ENCODE results near the gene PARP14. TPM values are rescaled to one million over a fixed set of nuclear protein-coding genes. Genes with fewer than 3 reads are reported as not detected.

PARP14 gene
- total RNA-seq = 11.7 TPM
- long read RNA-seq, full-length matches to known transcripts = 1 of 2 reads
- long read RNA-seq, partial matches to known transcripts = 0 of 2 reads
- long read RNA-seq, other reads (novel, unspliced or antisense) = 1 of 2 reads

DNA sequence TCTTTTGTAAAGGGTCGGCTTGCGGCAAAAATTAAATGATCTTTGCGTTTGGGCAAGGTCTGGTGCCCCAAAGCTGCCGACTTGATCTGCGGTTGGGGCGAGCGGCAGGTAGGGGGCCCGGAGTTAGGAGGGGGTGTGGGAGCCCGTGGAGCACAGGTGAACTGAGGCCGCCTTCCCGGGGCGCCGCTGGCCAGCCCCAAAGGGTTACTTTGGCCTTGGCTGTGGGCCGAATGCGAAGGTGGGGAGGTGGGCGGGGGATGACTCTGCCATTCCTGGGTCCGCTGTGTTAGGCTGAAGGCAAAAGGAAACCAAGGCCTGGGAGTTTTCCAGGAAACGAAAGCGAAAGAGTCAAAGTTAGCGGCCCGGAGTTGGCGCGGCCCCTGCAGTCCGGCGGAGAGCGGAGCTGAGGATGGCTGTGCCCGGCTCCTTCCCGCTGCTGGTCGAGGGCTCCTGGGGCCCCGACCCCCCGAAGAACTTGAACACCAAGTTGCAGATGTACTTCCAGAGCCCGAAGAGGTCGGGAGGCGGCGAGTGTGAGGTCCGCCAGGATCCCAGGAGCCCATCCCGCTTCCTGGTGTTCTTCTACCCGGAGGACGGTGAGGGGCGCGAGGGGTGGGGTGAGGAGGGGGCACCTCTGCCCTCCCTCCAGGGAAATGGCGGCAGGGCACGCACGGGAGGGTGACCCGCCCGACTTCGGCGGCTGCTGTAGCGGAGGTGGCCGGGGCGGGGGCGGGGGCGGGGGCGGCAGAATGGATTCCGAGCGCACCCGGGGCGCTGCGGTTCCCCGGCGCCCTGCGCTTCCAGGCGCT is at the start of gene PARP14:
Gene PARP14 (plus strand): TSS at position 365 of the 809 bp plus-strand sequence. CDS start 45 bp downstream, at position 410.
- intact Hi-C loops (cut with micrococcal nuclease) = no loop called here
- Histone ChIP-seq H3K36me3 (peaks cover 4% of the 10 kb centered on the region), H3K27ac (replicated peaks) (peak within 1 kb of the TSS; percentile 92), H3K4me1 (peaks cover 55% of the 10 kb centered on the region), H3K27me3 (ENCODE audit: low read depth) (no peaks in the 10 kb centered on the region), H3K4me3 (peak within 1 kb of the TSS; percentile 80), H3K9me3 (replicated peaks) (peaks cover 4% of the 10 kb centered on the region)
- TF ChIP-seq CTCF (IDR thresholded peaks at IDR 0.05; ENCODE audit: borderline replicate concordance) = peak; percentile 14
- DNase-seq = peak; percentile 66

DNA sequence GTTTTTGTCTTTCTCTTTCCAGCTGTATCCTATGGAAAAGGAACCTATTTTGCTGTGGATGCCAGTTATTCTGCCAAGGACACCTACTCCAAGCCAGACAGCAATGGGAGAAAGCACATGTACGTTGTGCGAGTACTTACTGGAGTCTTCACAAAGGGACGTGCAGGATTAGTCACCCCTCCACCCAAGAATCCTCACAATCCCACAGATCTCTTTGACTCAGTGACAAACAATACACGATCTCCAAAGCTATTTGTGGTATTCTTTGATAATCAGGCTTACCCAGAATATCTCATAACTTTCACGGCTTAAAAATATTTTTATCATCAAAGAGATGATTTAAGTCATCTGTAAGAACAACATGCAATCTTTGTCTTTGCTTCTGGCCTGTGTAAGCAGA is 44.9 kb upstream of the PARP14 start:
- no peak for TF ChIP-seq CTCF (IDR thresholded peaks at IDR 0.05; ENCODE audit: borderline replicate concordance)
- Histone ChIP-seq H3K4me1 (no peaks in the 10 kb centered on the region), H3K36me3 (no peaks in the 10 kb centered on the region), H3K27ac (replicated peaks) (no peak overlapping the region), H3K9me3 (replicated peaks) (no peaks in the 10 kb centered on the region), H3K4me3 (no peak overlapping the region), H3K27me3 (ENCODE audit: low read depth) (no peaks in the 10 kb centered on the region)
- intact Hi-C loops (cut with micrococcal nuclease) = no loop called here
- DNase-seq = no peak

DNA sequence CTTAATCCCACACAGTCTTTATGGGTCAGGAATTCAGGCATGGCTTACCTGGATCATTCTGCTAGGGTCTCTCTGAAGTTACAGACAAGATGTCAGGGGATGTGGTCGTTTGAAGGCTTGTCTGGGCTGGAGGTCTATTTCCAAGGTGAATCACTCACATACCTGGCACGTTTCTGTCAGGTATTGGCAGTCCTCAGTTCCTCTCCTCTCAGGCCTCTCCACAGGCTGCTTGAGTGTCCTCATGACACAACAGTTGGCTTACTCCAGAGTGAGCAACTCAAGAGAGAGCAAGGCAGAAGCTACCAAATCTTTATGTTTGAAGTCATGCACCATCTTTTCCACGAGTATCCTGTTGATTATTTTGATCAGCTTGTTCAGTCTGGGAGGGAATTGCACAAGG is 43.9 kb upstream of the PARP14 start:
- intact Hi-C loops (cut with micrococcal nuclease) = no loop called here
- no peak overlapping the region for H3K27ac ChIP-seq (replicated peaks)
- no peak for TF ChIP-seq CTCF (IDR thresholded peaks at IDR 0.05; ENCODE audit: borderline replicate concordance)
- H3K4me3 ChIP-seq = no peak overlapping the region
- H3K36me3 ChIP-seq = no peaks in the 10 kb centered on the region
- H3K27me3 ChIP-seq (ENCODE audit: low read depth) = peaks cover 1% of the 10 kb centered on the region
- DNase-seq = no peak
- no peaks in the 10 kb centered on the region for H3K4me1 ChIP-seq
- H3K9me3 ChIP-seq (replicated peaks) = no peaks in the 10 kb centered on the region

GRCh38 chr3:122640437-122640999 is 40.1 kb upstream of the PARP14 start:
- intact Hi-C loops (cut with micrococcal nuclease) = no loop called here
- H3K9me3 ChIP-seq (replicated peaks) = no peaks in the 10 kb centered on the region
- no peak overlapping the region for H3K27ac ChIP-seq (replicated peaks)
- no peak for DNase-seq
- no peak for TF ChIP-seq CTCF (IDR thresholded peaks at IDR 0.05; ENCODE audit: borderline replicate concordance)
- H3K36me3 ChIP-seq = no peaks in the 10 kb centered on the region
- H3K27me3 ChIP-seq (ENCODE audit: low read depth) = peaks cover 11% of the 10 kb centered on the region
- H3K4me1 ChIP-seq = no peaks in the 10 kb centered on the region
- H3K4me3 ChIP-seq = no peak overlapping the region

DNA sequence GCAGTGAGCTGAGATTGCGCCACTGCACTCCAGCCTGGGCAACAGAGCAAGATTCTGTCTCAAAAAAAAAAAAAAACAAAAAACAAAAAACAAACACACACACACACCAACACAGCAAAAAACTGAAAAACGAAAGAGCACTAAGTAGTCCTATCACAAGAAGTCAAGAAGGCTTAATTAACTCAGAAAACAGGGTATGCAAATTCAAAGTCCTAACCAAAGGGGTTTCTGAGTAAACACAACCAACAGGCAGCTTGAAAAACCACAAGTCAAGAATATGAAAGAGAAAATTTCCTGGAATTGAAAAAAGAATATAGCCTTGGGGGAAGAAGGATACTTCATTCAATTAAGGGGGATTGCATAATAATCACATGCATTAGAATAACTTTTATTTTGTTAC is 37.7 kb upstream of the PARP14 start:
- Histone ChIP-seq H3K9me3 (replicated peaks) (no peaks in the 10 kb centered on the region), H3K4me3 (no peak overlapping the region), H3K4me1 (no peaks in the 10 kb centered on the region), H3K27me3 (ENCODE audit: low read depth) (peaks cover 11% of the 10 kb centered on the region), H3K36me3 (no peaks in the 10 kb centered on the region), H3K27ac (replicated peaks) (no peak overlapping the region)
- TF ChIP-seq CTCF (IDR thresholded peaks at IDR 0.05; ENCODE audit: borderline replicate concordance) = no peak
- intact Hi-C loops (cut with micrococcal nuclease) = no loop called here
- no peak for DNase-seq
